Panc1 (cell line): ENCODE measurements around the gene NFAT5.

Source experiments
- CTCF ChIP-seq: fragments of 450-650 bp; IDR thresholded peaks from 2 replicates; pipeline ENCODE4 v1.5.1; 2017; ENCODE audit warnings: mild to moderate bottlenecking
- POLR2AphosphoS5 ChIP-seq: IDR thresholded peaks from 2 replicates; pipeline ENCODE4 v1.6.1; 2012; ENCODE audit warnings: mild to moderate bottlenecking, low read depth, low read length, moderate library complexity
- REST ChIP-seq, 2 experiments: IDR thresholded peaks; 2 replicates each; pipeline ENCODE4 v1.6.1; 2011 to 2012; ENCODE audit warnings: low read depth in 2 of 2, control low read depth in 1 of 2, low read length in 1 of 2, mild to moderate bottlenecking in 1 of 2, moderate library complexity in 1 of 2; ENCODE audit not compliant: insufficient read depth in 1 of 2
- TCF7L2 ChIP-seq: IDR thresholded peaks from 2 replicates; pipeline ENCODE4 v1.6.1; 2011; ENCODE audit warnings: mild to moderate bottlenecking, low read depth, low read length, inconsistent platforms

- TF ChIP-seq TCF7L2, result no peak
- TF ChIP-seq CTCF, result no peak
- TF ChIP-seq REST (IDR thresholded peaks at IDR 0.05; ENCODE audit: insufficient read depth in 1 of 2, low read depth in 2 of 2, low read length in 1 of 2), result no peak
- no peak for TF ChIP-seq POLR2AphosphoS5
These were observed 24.8 kb downstream of the NFAT5 start for GRCh38 chr16:69590590-69590989.
